Panc1 (cell line): ENCODE data around the gene UBL4A. TPM values are rescaled to one million over a fixed set of nuclear protein-coding genes. Genes with fewer than 3 reads are reported as not detected.

ENCODE experiments used
- ATAC-seq: fragments of 200-7000 bp; cut with Tn5 transposase; 2 replicates; pipeline ENCODE4 v1.9.1; 2020; ENCODE audit warnings: mild to moderate bottlenecking, moderate library complexity
- BruUV-seq: library from RNA; stranded (reverse); fragments of 400-500 nt; replicated peaks from 2 replicates; lab custom pipeline; 2021; lab: Mats Ljungman, UMichigan
- CTCF ChIA-PET: fragments of 300-600 bp; sonication (Branson Sonifier 250); formaldehyde crosslinking; loops from one replicate; lab custom pipeline; 2022; ENCODE audit warnings: antibody characterized with exemption; lab: Charles Lee
- POLR2A ChIA-PET: fragments of 300-600 bp; sonication (Branson Sonifier 250); formaldehyde crosslinking; loops from one replicate; lab custom pipeline; 2022; ENCODE audit warnings: antibody characterized with exemption; lab: Charles Lee
- DNase-seq: peaks from one replicate; pipeline ENCODE4 v3.0.0-alpha.2; 2010; ENCODE audit warnings: low read depth, low spot score
- H3K27ac ChIP-seq: 2 replicates; pipeline ENCODE4 v1.5.1; 2011; ENCODE audit warnings: mild to moderate bottlenecking, low read length, inconsistent platforms
- H3K27me3 ChIP-seq: fragments of 200-500 bp; sonication (Bioruptor generic); 2 replicates; pipeline ENCODE4 v1.6.0; 2014; ENCODE audit warnings: low read length, inconsistent platforms; ENCODE audit not compliant: control insufficient read depth, insufficient read depth
- H3K36me3 ChIP-seq: fragments of 200-500 bp; sonication (Bioruptor generic); 2 replicates; pipeline ENCODE4 v1.5.1; 2014; ENCODE audit warnings: inconsistent platforms, mild to moderate bottlenecking, low read length, moderate library complexity; ENCODE audit not compliant: control insufficient read depth, insufficient read depth
- H3K4me1 ChIP-seq: 2 replicates; pipeline ENCODE4 v1.5.1; 2011; ENCODE audit warnings: inconsistent platforms, mild to moderate bottlenecking, low read length, moderate library complexity; ENCODE audit not compliant: control insufficient read depth, insufficient read depth
- H3K4me3 ChIP-seq, 2 experiments: 2 replicates each; pipeline ENCODE4 v1.5.1; 2011 to 2012; ENCODE audit warnings: low read depth in 2 of 2, low read length in 2 of 2, mild to moderate bottlenecking in 2 of 2, inconsistent platforms in 1 of 2, moderate library complexity in 1 of 2
- H3K9me3 ChIP-seq: fragments of 200-500 bp; sonication (Bioruptor generic); 2 replicates; pipeline ENCODE4 v1.5.1; 2014; ENCODE audit warnings: low read depth, mild to moderate bottlenecking, inconsistent platforms, low read length, moderate library complexity; ENCODE audit not compliant: control insufficient read depth, insufficient read depth
- POLR2AphosphoS5 ChIP-seq: IDR thresholded peaks from 2 replicates; pipeline ENCODE4 v1.6.1; 2012; ENCODE audit warnings: mild to moderate bottlenecking, low read depth, low read length, moderate library complexity
- SIN3A ChIP-seq: IDR thresholded peaks from 2 replicates; pipeline ENCODE4 v1.6.1; 2012; ENCODE audit warnings: low read depth, mild to moderate bottlenecking, low read length, moderate library complexity, borderline replicate concordance; ENCODE audit not compliant: insufficient read depth
- TCF7L2 ChIP-seq: IDR thresholded peaks from 2 replicates; pipeline ENCODE4 v1.6.1; 2011; ENCODE audit warnings: mild to moderate bottlenecking, low read depth, low read length, inconsistent platforms
- in situ Hi-C: cut with HindIII; loops from 2 replicates; pipeline ENCODE4 v1.10.0; 2016; ENCODE audit warnings: low sequenced_read_pairs, low pct_unique_long_range_greater_than_20kb
- intact Hi-C: fragments of 100-400 bp; cut with micrococcal nuclease; formaldehyde crosslinking; loops from one replicate; pipeline ENCODE4 v1.10.0; 2022; ENCODE audit not compliant: unreplicated experiment
- total RNA-seq: library from RNA; stranded (reverse); gene quantifications from one replicate; pipeline ENCODE4 v1.2.1, GENCODE V29; 2021; ENCODE audit not compliant: unreplicated experiment
- TF ChIP-seq, protein P1 (sequence below): fragments of 450-650 bp; IDR thresholded peaks from 2 replicates; pipeline ENCODE4 v1.5.1; 2017; ENCODE audit warnings: mild to moderate bottlenecking
- TF ChIP-seq, protein P2 (sequence below), 2 experiments: IDR thresholded peaks; 2 replicates each; pipeline ENCODE4 v1.6.1; 2011 to 2012; ENCODE audit warnings: low read depth in 2 of 2, control low read depth in 1 of 2, low read length in 1 of 2, mild to moderate bottlenecking in 1 of 2, moderate library complexity in 1 of 2; ENCODE audit not compliant: insufficient read depth in 1 of 2

UBL4A gene
- total RNA-seq, 1 experiment from 2014 or later, result 65.4 TPM

DNA sequence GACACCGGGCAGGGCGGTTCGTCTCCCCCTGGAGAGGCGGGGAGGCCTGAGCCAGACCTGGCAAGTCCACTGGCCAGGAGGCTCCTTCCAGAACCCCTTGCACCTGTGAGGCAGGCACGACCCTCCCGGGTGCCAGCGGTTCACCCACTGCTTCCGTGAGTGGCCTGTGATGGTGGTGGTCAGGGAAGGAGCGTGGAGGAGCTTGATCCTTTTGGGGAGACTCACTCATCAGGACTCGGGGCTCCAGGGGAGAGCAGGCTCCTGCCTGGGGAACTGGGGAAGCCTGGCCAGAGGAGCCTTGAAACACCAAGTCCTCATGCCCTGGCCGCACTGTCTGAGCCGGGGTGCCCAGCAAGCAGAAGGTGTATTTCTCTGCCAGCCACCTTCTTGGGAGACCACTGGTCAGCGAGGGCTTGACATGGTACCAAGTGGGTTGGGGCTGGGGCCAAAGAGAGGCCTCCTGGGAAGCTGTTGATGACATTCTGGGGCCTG, 41.6 kb downstream of the UBL4A start:
- BruUV-seq, result no TSS peak
- intact Hi-C loops, result no loop called here
- no peaks in the 10 kb centered on the region for H3K9me3 ChIP-seq
- H3K36me3 ChIP-seq, result peaks cover 2% of the 10 kb centered on the region; the same call in 1 of the 2 replicates
- in situ Hi-C loops, result no loop called here
- TF ChIP-seq POLR2AphosphoS5 (no peak), SIN3A (no peak), TCF7L2 (no peak)
- H3K4me1 ChIP-seq, result peaks cover 26% of the 10 kb centered on the region
- DNase-seq (no peak), ATAC-seq (no peak)
- CTCF ChIA-PET, result no interaction called here
- POLR2A ChIA-PET, result no interaction called here
- peak overlapping the region; percentile 84 to 86 for H3K4me3 ChIP-seq
- H3K27me3 ChIP-seq, result no peaks in the 10 kb centered on the region
- H3K27ac ChIP-seq, result peak overlapping the region; percentile 87

DNA sequence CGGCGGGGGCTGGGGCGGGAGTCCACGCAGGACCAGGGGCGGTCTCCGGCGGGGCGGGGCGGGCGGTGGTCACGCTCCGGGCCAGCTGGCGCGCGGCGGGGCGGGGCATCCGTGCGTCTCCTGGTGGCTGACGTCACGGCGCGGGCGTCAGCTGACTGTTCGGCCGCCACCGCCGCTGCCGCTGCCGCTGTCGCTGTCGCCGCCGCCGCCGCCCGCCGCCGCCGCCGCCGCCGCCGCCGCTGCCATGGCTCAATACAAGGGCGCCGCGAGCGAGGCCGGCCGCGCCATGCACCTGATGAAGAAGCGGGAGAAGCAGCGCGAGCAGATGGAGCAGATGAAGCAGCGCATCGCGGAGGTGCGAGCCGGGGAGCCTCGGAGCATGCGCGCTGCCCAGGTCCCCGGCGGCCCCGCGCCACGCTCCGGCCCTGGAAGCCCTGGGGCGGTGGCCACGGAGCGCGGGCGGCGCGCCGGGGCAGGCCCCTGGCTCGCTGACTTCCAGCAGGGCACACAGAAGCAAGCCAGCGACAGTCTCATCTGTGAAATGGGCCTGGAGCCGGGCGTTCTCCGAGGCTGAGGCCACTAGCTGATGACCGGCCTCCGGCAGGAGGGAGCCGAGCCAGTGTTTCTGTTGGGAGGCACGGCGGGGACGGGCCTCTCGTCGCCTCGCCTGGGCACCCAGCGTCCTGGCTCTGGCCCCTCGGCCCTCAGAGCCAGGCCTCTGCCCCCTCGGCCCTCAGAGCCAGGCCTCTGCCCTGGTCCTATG, 42.2 kb downstream of the UBL4A start, which contains the start of gene FAM50A:
Gene FAM50A (plus strand): TSS at position 150 of the 763 bp plus-strand sequence. CDS start 95 bp downstream, at position 245.
- CTCF ChIA-PET, result no interaction called here
- H3K27me3 ChIP-seq, result no peaks in the 10 kb centered on the region
- POLR2A ChIA-PET, result interaction anchor here (0.5 kb wide), 1 partner anchor 46 kb away, joined by 9 read pairs; the partner anchor contains the start of gene SLC10A3
- H3K27ac ChIP-seq, result peak within 1 kb of the TSS; percentile 87
- DNase-seq (no peak), ATAC-seq (peak; percentile 93)
- H3K4me1 ChIP-seq, result peaks cover 26% of the 10 kb centered on the region
- intact Hi-C loops, result no loop called here
- TF ChIP-seq POLR2AphosphoS5 (no peak), SIN3A (no peak), TCF7L2 (no peak)
- TF ChIP-seq, protein P1, sequence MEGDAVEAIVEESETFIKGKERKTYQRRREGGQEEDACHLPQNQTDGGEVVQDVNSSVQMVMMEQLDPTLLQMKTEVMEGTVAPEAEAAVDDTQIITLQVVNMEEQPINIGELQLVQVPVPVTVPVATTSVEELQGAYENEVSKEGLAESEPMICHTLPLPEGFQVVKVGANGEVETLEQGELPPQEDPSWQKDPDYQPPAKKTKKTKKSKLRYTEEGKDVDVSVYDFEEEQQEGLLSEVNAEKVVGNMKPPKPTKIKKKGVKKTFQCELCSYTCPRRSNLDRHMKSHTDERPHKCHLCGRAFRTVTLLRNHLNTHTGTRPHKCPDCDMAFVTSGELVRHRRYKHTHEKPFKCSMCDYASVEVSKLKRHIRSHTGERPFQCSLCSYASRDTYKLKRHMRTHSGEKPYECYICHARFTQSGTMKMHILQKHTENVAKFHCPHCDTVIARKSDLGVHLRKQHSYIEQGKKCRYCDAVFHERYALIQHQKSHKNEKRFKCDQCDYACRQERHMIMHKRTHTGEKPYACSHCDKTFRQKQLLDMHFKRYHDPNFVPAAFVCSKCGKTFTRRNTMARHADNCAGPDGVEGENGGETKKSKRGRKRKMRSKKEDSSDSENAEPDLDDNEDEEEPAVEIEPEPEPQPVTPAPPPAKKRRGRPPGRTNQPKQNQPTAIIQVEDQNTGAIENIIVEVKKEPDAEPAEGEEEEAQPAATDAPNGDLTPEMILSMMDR, result no peak
- TF ChIP-seq, protein P2, sequence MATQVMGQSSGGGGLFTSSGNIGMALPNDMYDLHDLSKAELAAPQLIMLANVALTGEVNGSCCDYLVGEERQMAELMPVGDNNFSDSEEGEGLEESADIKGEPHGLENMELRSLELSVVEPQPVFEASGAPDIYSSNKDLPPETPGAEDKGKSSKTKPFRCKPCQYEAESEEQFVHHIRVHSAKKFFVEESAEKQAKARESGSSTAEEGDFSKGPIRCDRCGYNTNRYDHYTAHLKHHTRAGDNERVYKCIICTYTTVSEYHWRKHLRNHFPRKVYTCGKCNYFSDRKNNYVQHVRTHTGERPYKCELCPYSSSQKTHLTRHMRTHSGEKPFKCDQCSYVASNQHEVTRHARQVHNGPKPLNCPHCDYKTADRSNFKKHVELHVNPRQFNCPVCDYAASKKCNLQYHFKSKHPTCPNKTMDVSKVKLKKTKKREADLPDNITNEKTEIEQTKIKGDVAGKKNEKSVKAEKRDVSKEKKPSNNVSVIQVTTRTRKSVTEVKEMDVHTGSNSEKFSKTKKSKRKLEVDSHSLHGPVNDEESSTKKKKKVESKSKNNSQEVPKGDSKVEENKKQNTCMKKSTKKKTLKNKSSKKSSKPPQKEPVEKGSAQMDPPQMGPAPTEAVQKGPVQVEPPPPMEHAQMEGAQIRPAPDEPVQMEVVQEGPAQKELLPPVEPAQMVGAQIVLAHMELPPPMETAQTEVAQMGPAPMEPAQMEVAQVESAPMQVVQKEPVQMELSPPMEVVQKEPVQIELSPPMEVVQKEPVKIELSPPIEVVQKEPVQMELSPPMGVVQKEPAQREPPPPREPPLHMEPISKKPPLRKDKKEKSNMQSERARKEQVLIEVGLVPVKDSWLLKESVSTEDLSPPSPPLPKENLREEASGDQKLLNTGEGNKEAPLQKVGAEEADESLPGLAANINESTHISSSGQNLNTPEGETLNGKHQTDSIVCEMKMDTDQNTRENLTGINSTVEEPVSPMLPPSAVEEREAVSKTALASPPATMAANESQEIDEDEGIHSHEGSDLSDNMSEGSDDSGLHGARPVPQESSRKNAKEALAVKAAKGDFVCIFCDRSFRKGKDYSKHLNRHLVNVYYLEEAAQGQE (IDR thresholded peaks at IDR 0.05; ENCODE audit: insufficient read depth in 1 of 2, low read depth in 2 of 2, low read length in 1 of 2), result no peak
- peaks cover 2% of the 10 kb centered on the region; the same call in 1 of the 2 replicates for H3K36me3 ChIP-seq
- H3K9me3 ChIP-seq, result no peaks in the 10 kb centered on the region
- in situ Hi-C loops, result no loop called here
- peak within 1 kb of the TSS; percentile 84 to 86 for H3K4me3 ChIP-seq
- BruUV-seq, result no TSS peak

DNA sequence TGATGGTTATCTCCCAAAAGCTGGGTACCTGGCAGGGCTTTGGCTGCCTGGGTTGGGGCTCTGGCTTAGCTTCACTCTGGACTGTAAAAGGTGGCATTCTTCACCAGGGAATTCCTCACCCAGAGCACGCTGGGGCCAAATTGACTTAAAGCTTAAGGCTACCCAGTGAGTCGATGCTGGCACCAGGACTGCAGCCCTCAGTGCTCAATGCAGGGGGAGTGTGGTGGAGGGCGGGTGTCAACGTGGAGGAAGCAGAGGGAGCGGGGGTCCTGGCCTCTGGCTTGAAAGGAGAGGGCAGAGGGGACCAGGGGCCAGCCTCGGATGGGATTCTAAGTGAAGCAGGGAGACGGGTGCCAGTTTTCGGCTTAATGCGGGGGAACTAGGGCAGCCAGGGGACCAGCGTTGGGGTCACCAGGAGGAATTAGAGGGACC, 42.9 kb downstream of the UBL4A start:
- in situ Hi-C loops (no loop called here), intact Hi-C loops (no loop called here)
- H3K27me3 ChIP-seq, result no peaks in the 10 kb centered on the region
- ChIA-PET CTCF (no interaction called here), POLR2A (interaction anchor here (0.5 to 0.7 kb wide), 2 partner anchors 15 to 47 kb away, joined by 6 to 9 read pairs; partner anchors contain the start of gene SLC10A3)
- TF ChIP-seq, protein P2 (IDR thresholded peaks at IDR 0.05; ENCODE audit: insufficient read depth in 1 of 2, low read depth in 2 of 2, low read length in 1 of 2), result no peak
- peak; percentile 66 for TF ChIP-seq POLR2AphosphoS5
- peak; percentile 65 for ATAC-seq
- H3K9me3 ChIP-seq, result no peaks in the 10 kb centered on the region
- peak overlapping the region; percentile 39 to 62 for H3K4me3 ChIP-seq
- BruUV-seq, result no TSS peak
- peaks cover 32% of the 10 kb centered on the region for H3K4me1 ChIP-seq
- no peaks in the 10 kb centered on the region for H3K36me3 ChIP-seq
- peak overlapping the region; percentile 73 for H3K27ac ChIP-seq
- DNase-seq, result no peak
